Fibroblast of skin of right biceps (primary cell): ENCODE results near the gene MRPS31.

ENCODE experiments used
- DNase-seq: peaks from one replicate; pipeline ENCODE4 v3.0.0-alpha.2; 2013

The MRPS31 gene

DNA sequence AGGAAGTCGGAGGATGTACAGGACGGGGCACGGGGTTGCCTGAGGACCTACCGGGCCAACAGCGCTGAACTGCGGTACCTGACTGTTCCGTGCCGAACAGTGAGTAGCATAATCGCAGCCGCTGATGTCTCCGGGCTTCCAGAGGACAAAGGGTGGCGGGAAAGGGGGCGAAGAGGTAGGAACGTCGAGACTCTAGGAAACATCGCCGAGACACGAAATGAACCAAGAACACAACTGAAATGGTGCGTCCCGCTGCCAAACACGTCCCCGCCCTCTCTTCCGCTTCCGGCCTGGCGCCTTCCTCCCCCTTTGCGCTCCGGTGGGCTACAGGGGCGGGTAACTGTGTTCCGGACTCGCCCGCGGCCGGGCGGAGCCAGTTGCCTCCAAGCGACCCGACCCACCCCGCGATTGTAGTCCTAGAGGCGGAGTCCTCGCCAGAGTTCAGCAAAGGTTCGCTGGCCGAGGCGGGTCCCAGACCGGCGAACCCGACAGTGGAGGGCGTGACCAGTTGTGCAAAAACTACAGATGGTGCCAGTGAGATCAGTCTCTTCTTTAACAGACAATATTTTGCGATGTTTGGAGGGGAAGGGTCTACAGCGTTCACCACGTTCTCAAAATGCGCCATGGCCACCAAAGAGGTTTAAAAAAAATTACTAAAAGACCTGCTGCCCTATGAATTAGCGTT lies at the start of gene MRPS31:
TSS of gene MRPS31 (minus strand) at position 257 of the 685 bp plus-strand sequence. CDS start at position 203, 54 bp downstream.
- peak; percentile 93 for DNase-seq

DNA sequence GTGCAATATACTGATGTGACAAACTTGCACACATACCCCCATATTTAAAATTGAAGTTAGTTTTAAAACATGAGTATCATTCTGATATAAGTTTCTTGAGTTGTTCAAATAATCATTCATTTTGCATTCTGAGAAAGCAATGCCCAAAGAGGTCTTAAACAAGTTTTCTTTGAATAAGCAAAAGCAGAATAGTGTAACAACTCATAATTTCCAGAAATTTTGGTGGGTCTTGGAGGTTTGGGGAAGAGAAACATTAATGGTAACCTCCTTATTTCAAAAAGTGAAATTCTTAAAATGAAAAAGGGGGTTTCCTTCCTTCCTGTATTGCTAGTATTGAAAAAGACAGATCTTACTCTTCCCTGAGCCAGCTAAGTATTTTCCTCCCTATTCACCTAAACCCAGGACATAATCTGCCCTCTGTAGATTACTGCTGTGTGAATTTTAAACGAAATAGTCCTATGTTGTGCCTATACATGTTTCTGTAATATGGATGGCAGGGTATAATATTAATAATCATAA lies 48.9 kb upstream of the MRPS31 start:
- no peak for DNase-seq

DNA sequence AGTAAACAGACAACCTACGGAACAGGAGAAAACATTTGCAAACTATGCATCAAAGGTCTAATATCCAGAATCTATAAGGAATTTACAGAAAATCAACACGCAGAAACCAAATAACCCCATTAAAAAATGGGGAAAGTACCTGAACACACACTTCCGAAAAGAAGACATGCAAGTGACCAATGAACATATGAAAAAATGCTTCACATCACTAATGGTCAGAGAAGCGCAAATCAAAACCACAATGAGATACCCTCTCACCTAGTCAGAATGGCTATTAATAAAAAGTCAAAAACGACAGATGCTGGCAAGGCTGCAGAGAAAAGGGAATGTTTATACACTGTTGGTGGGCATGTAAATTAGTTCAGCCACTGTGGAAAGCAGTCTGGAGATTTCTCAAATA lies 47.9 kb upstream of the MRPS31 start:
- no peak for DNase-seq

DNA sequence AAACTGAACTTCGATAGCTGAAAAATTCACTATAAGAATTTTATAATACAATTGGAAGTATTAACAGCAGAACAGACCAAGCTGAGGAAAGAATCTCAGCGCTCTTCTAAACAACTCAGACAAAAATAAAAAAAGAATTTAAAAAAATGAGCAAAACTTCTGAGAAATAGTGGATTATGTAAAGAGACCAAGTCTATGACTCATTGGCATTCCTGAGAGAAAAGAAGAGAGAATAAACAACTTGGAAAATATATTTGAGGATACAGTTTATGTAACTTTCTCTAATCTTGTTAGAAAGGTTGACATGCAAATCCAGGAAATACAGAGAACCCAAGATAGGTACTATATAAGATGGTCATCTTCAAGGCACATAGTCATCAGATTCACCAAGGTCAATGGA lies 43.8 kb upstream of the MRPS31 start:
- DNase-seq = peak; percentile 1

DNA sequence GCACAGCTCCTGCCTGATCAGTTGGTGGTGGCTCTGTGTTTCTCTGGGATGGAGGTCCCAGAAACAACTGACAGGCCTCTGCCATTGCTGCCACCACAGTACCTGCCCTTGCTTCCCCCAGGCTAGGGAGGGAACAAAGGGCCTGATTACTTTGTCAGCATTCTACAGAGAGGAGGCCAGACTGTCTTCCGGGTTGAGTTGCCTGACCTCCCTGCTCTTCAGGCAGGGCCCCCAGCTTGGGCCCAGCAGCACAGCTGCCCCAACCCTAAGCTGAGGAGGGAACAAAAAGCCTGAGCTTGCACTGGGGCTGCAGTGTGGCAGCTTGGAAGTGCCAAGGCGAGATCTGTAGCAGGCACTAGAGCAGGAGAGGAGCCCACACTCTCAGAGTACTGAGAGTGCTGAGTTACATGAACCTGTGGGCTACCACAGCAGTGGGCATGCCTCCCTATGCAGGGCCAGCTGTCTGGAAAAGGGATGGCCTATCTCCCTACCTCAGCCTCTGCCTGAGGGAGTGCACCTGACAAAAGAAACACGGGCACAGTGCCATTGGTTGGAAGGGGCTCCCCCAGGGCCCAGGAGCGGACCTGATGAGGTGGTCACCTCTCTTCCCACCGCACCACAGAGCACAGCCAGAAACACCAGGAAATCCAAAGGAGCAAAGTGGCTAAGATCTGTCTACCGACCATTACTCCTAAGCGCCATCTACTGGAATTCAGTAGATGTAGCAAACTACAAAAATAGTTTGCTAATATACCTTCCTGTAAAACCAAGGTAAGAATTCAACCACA lies 42.9 kb upstream of the MRPS31 start:
- DNase-seq = peak; percentile 6

DNA sequence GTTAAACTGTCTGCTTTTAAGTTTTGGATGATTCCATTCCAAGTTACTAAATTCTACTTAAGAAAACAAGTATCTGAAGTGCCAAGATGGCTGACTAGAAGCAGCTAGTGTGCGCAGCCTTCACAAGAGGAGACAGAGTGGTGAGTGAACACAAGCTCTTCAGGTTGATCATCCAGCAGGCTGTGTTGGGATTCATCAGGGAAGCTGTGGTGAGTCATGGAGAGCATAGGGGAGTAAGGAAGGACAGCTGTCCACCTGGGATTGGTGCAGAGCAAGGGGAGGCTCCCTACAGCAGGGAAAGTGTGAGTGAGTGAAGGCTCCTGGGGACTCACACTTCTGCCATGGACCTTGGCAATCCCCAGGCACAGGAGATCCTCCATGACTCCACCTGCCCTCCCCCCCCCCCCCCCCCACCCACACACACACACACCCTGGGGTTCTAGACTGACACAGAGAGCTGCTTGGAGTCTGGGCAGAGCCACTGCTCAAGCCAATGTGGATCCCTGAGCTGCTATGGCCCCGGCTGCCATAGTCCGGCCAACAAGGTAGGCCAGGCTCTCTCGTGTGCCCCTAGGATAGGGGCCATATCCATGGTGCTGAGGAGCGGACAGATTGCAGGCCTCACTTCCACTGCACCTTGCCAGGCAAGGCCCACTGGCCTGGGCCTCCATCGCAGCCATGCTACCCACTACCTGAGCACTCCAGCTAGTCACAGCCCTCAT lies 41.9 kb upstream of the MRPS31 start:
- peak; percentile 51 for DNase-seq

DNA sequence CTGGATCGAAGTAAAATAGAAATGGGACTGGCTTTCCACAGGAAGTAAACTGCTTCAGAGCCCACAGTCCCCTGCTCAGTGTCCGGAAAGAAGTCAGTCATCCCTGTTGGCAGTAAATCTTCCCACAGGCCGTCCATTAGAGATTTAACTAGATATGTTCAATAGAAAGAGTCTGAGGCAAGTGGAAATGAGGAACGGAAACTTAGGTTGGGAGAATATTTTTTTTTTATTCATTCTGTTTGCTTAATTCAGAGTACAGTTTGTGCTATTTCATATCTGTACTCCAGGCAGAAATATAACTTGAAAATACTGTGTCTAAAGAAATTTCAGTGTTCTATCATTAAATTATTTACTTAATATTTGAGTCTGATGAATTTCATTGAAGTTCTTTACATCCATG lies 41.1 kb upstream of the MRPS31 start:
- no peak for DNase-seq

DNA sequence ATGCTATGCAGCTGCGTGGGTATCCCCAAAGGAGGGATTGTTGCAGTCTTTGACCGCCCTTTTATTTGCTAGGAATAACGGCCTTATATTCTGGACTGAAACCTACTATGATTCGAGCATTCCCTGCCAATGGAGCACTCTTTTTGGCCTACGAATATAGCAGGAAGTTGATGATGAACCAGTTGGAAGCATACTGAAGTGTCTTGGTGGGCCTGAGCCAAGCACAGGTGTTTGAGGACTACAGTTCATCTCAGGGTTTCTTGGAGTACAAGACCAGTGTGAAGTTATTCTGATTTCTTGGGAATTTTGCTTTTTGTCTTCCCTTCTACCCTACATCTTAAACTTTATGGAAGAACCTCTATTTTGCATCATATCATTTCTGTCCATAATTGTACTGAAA lies 38.5 kb upstream of the MRPS31 start:
- DNase-seq = no peak

DNA sequence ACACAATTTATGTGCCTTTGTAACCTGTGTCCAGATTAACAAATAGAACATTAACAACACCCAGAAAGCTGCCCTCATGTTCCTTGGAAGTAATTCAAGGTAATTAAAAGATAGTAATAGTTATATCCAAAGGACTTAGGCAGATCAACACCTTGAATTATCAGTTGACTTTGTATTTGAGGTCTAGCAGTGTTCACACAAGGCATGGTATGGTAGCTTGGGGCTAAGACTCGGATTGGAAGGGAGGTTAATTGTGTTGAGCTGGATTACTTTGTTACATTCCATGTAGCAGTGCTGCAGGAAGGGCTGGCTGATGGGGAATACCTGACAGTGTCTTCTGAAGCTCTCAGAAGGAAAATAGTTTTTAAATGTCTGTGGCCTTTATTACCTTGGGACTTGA lies 35.3 kb upstream of the MRPS31 start:
- DNase-seq = no peak

DNA sequence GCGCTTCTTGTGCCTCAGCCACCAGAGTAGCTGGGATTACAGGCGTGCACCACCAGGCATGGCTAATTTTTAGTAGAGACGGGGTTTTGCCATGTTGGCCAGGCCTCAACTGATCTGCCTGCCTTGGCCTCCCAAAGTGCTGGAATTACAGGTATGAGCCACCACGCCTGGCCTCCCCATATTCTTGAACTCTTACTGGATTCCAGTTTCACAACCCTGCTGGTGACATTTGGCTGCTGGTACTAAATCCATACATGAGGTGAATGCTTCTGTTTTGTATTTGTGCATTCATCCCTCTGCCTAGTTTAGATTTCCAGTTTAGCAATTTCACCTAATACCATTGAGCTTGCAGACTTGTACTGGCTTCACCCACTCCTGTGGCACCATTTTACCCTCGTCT lies 32.3 kb upstream of the MRPS31 start:
- DNase-seq = no peak

DNA sequence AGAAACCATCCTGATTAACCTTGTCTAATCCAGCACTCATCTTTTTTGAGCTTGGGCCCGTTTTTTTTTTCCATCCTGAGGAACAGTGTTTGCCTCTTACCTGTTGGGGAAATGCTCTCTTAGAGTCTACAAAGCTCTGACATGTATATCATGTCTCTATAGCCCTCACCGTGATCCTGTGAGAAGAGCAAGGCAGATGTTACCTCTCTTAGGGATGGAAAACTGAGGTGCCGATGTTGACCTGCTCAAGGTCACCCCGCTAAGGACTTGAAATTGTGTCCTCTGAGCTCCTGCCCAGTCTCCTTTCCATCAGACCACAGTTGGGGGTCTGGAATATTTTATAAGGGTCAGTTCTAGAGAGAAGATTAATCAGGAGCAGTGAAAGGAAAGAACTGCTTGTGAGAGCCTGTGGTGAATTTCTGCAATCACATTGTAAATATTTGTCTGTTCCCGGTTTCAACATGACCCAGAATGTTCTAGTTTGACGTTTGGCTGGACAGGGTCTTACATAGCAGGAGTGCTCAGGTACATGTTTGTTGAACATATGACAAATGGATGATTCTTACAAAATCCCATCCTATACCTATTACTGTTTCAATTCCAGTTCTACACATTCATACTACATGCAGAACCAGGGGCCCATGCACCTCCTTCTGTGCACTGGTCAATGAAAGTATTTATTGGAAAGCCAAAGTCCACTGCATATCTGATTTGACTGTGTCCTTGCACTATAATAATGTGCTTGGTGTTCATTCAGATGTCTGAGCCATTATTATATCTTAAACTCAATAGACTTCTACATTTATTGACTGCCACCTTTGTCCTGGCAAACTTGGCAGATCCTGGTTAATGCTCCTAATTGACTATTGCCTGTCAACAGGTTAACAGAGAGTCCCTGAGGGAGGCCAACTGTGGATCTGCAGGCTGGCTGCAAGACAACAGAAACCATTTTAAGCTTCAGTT lies 30.5 kb upstream of the MRPS31 start:
- no peak for DNase-seq

DNA sequence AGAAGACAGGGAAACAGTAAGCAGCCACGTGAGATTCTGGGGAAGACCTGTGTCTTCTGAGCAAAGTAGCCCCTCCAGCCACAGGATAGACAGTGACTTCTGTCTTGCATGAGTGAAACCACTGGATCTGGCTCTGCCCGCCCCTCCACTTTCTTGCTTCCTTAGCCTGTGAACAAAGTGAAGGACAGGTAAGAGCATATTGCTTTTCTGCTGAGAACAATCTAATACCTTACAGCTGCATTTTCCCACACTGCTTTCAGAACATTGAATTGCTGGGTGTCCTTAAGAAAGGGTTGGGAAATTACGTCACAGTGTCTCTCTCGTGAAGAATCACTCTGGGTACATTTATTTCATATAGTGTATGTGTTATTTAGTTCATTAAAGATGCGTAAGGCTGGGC lies 29.6 kb upstream of the MRPS31 start:
- no peak for DNase-seq

DNA sequence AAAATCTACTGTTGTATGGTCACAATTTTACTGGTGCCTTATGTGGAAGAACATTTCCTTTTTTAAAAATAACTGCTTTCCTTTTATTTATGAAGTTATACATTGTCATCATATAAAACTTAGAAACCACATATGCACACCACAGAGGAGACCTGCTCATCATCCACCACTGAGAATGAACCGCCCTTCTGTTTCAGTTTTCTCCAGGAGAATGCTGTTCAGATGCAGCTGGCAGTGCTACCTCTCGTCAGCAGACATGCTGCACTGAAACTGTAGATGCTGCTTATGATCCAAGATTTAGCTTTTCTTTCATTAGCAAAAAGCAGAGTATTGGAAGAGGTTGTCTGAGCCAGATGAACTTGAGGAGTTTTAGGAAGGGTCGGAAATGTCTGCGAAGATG lies 28.5 kb upstream of the MRPS31 start:
- DNase-seq = no peak

DNA sequence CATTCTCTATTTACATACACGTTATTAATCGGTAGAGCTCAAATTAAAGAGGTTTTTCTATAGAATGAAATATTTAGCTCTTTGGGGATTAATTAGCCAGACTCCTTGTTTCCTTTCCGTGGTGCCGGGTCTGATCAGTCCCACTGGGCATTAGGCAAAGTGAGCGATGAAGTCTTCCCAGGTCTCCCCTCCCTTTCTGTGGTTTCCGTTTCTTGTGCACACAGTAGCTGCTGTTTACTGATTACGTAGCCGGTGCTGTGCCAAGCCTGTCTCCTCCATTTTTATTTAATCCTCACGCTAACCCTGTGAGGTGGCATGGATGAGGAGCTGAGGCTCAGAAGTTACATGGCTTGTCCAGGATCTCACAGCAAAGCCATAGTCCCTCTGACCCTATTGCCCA lies 27.4 kb upstream of the MRPS31 start:
- DNase-seq = no peak

DNA sequence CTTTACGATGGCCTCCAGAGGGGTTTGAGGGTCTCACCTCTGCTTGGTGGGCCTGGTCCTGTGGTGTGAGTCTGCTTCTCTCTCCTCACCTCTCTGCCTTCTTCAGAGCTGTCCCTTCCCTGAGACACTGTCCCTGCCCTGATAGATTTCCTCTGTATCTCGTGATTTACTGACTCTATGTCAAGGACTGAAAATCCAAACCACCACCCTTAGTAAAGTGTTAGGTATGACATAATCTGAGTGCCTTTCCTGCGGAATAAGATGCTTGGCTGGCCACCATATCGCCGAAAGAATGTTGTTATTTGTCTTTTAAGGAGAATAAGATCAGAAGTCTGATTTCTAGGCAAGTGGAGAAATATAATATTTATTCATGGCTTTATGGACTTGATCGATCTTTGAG lies 25.7 kb upstream of the MRPS31 start:
- no peak for DNase-seq

DNA sequence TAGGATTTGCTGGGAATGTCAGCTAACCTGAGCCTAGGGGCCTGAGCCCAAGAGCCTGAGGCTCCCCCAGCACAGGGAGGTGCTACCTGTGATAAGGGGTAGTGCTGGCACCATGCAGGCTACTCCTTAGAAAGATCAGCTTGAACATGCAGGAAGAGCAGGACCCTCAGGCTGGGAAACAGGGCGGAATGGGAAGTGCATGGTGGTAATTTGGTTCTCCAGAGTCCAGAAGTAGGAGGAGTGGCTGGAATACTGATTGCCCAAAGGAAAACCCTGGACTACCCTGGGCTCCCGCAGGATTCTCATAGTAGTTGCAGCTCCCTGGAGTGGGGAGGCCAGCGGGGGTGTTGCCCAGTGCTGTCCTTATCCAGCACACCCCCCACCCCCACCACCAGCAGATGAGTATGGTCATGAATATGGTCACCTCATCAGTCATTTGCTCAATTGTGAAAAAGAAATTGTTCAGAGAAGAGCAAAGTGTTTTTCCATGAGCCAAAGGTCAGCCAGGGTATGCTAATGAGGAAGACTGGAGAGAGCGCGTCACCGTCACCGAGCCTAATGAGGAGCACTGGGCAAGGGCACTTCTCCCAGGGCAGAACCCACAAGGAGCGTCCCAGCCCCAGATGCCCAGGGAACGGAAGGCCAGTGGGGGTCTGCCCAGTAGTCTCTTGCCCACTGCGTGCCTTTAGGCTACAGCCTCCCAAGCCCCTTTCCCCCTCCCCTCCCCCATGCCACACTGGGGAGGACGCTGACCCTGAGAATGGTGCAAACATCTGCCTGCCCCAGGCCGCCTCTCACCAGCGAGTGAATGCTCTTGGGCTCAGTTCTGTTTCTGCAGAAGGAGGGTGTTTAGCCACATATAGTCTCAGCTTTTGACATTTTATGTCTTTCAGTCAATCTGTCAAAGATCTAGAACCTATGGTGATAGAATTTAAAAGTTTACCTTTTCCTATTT lies 23.7 kb upstream of the MRPS31 start:
- no peak for DNase-seq

DNA sequence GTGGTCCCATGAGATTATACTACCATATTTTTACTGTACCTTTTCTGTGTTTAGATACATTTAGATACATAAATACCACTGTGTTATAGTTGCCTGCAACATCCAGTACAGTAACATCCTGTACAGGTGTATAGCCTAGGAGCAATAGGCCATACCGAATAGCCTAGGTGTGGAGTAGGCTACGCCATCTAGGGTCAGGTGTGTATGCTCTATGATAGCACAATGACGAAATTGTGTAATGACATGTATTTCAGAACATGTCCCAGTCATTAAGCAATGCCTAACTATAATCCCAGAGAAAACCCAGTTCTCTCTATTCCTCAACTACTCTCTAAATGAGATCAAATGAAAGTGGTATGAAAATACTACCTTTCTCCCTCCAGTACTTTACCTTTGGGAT lies 22.3 kb upstream of the MRPS31 start:
- DNase-seq = no peak

DNA sequence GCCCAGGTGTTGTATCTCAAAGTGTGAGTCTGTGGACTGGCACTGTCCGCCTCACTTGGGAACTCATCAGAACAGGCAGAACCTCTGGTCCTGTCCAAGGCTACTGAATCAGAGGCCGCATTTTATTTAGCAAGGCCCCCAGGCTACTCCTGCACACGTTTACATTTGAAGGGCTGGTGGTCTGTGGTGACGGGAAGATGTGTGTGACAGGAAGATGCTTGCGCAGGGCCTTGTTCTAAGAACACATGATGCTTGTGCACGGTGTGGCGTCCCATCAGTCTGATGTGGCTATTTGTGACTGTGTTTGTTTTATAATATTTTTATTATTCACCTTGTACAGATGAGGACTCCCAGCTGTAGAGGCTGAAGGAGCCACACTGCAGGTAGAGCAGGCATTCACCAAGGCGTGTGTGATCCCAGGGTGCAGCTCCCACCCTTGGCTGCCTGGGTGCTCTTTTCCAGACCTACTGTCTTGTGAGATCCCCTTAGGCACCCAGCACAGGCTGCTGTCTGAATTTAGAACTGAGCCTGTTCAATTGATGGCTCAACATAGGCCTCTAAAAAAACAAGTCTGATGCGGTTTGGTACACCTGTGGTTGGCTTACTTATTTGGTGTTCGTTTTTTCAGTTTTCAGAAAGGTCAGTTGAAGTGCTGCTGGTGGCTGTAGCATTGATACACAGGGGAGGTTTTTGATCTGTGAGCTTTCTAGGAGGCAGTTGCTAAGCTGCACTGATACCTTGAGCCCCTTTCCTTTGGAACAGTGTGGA lies 21.5 kb upstream of the MRPS31 start:
- DNase-seq = no peak

DNA sequence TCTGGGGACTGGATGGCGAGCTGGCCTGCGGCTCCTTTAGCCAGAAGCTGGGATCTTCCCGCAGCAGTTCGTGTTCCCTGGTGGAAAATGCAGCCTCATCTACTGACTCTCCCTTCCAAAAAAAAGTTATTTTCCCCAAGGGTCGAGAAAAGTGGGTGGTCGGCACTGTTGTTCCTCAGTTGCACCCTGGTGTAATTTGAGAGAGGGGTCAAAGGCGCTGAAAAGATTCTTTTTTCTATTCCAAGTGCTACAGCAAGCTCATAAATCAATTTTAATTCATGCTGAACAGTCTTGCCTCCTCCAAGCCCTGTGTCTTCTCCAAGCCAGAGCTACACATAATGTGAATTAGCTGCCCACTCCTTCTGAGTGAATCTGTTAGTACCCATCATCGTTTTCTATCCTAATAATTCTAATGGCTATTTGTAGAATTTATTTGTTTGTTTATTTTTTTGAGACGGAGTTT lies 19.2 kb upstream of the MRPS31 start:
- DNase-seq = no peak
